HEK293 (cell line): ENCODE results near the gene SPINK2.

Source experiments
- CTCF ChIA-PET: fragments of 350-600 bp; formaldehyde crosslinking; extraction: SDS; loops from one replicate; lab custom pipeline; 2021; ENCODE audit warnings: antibody characterized with exemption; lab: Yijun Ruan, JAX
- POLR2A ChIA-PET: fragments of 300-600 bp; formaldehyde crosslinking; extraction: SDS; loops from one replicate; lab custom pipeline; 2020; ENCODE audit warnings: antibody characterized with exemption, inconsistent platforms; lab: Yijun Ruan, JAX
- H3K27ac ChIP-seq: fragments of 200-500 bp; sonication (Bioruptor generic); 2 replicates; pipeline ENCODE4 v1.5.1; 2014; ENCODE audit warnings: low read depth, low read length, control low read depth, inconsistent platforms; ENCODE audit errors: extremely low read depth
- H3K36me3 ChIP-seq, 2 experiments: fragments of 200-500 bp in 1 of 2; sonication (Bioruptor generic) in 1 of 2; 1 replicate in 1 of 2; 2 replicates in 1 of 2; pipeline ENCODE4 v1.5.1; 2014 to 2017; ENCODE audit warnings: inconsistent platforms in 2 of 2, low read length in 2 of 2; ENCODE audit not compliant: control insufficient read depth in 2 of 2, insufficient read depth in 1 of 2
- H3K4me1 ChIP-seq: fragments of 200-500 bp; sonication (Bioruptor generic); 2 replicates; pipeline ENCODE4 v1.5.1; 2014; ENCODE audit warnings: mild to moderate bottlenecking, low read length, inconsistent platforms; ENCODE audit not compliant: control insufficient read depth, insufficient read depth
- H3K4me3 ChIP-seq: 2 replicates; pipeline ENCODE4 v1.5.1; 2011; ENCODE audit warnings: low read depth, mild to moderate bottlenecking, control low read depth, low read length, moderate library complexity
- H3K9me3 ChIP-seq: fragments of 200-500 bp; sonication (Bioruptor generic); 2 replicates; pipeline ENCODE4 v1.5.1; 2014; ENCODE audit warnings: low read depth, low read length, inconsistent platforms; ENCODE audit not compliant: control insufficient read depth, insufficient read depth
- GLI4 ChIP-seq: fragments of 450-650 bp; formaldehyde crosslinking; IDR thresholded peaks from 2 replicates; pipeline ENCODE4 v1.5.1; 2016; ENCODE audit warnings: missing biosample characterization, missing genetic modification characterization
- HOXC10 ChIP-seq: sonication (generic); formaldehyde crosslinking; IDR thresholded peaks from 2 replicates; pipeline ENCODE4 v1.8.1; 2023; ENCODE audit warnings: mild to moderate bottlenecking, missing genetic modification reagents
- KLF1 ChIP-seq: fragments of 450-650 bp; formaldehyde crosslinking; IDR thresholded peaks from 2 replicates; pipeline ENCODE4 v1.5.1; 2016; ENCODE audit warnings: missing biosample characterization, missing genetic modification characterization
- KLF16 ChIP-seq: fragments of 450-650 bp; formaldehyde crosslinking; IDR thresholded peaks from 2 replicates; pipeline ENCODE4 v1.5.1; 2017; ENCODE audit warnings: missing biosample characterization, missing genetic modification characterization
- PATZ1 ChIP-seq: fragments of 450-650 bp; formaldehyde crosslinking; IDR thresholded peaks from 2 replicates; pipeline ENCODE4 v1.5.1; 2016; ENCODE audit warnings: missing biosample characterization, missing genetic modification characterization
- PRDM1 ChIP-seq: fragments of 450-650 bp; formaldehyde crosslinking; IDR thresholded peaks from 2 replicates; pipeline ENCODE4; 2016; ENCODE audit warnings: missing biosample characterization, missing genetic modification characterization
- ZBTB1 ChIP-seq: fragments of 450-650 bp; formaldehyde crosslinking; IDR thresholded peaks from 2 replicates; pipeline ENCODE4 v1.5.1; 2016; ENCODE audit warnings: missing biosample characterization, missing genetic modification characterization
- ZBTB21 ChIP-seq: fragments of 450-650 bp; formaldehyde crosslinking; IDR thresholded peaks from 2 replicates; pipeline ENCODE4 v1.5.1; 2017; ENCODE audit warnings: missing biosample characterization, missing genetic modification characterization
- ZFP37 ChIP-seq: fragments of 450-650 bp; formaldehyde crosslinking; IDR thresholded peaks from 2 replicates; pipeline ENCODE4 v1.5.1; 2016; ENCODE audit warnings: missing biosample characterization, missing genetic modification characterization
- ZFP41 ChIP-seq: fragments of 450-650 bp; formaldehyde crosslinking; IDR thresholded peaks from 2 replicates; pipeline ENCODE4 v1.5.1; 2016; ENCODE audit warnings: missing biosample characterization, missing genetic modification characterization, borderline replicate concordance
- ZNF112 ChIP-seq: fragments of 450-650 bp; formaldehyde crosslinking; IDR thresholded peaks from 2 replicates; pipeline ENCODE4 v1.5.0; 2017; ENCODE audit warnings: missing biosample characterization, missing genetic modification characterization
- ZNF19 ChIP-seq: fragments of 450-650 bp; formaldehyde crosslinking; IDR thresholded peaks from 2 replicates; pipeline ENCODE4; 2016; ENCODE audit warnings: missing biosample characterization, missing genetic modification characterization, low read depth
- ZNF391 ChIP-seq: fragments of 450-650 bp; formaldehyde crosslinking; IDR thresholded peaks from 2 replicates; pipeline ENCODE4 v1.5.1; 2016; ENCODE audit warnings: low read depth, missing biosample characterization, missing genetic modification characterization, borderline replicate concordance
- ZNF426 ChIP-seq: fragments of 450-650 bp; formaldehyde crosslinking; IDR thresholded peaks from 2 replicates; pipeline ENCODE4 v1.5.1; 2017; ENCODE audit warnings: missing biosample characterization, missing genetic modification characterization, mild to moderate bottlenecking, inconsistent platforms, moderate library complexity
- ZNF529 ChIP-seq: fragments of 450-650 bp; formaldehyde crosslinking; IDR thresholded peaks from 2 replicates; pipeline ENCODE4 v1.5.1; 2017; ENCODE audit warnings: missing genetic modification characterization, missing biosample characterization; ENCODE audit not compliant: insufficient replicate concordance
- ZNF549 ChIP-seq: fragments of 450-650 bp; IDR thresholded peaks from 2 replicates; pipeline ENCODE4 v1.5.1; 2018; ENCODE audit warnings: missing biosample characterization, missing genetic modification characterization, mild to moderate bottlenecking, inconsistent platforms, moderate library complexity
- ZNF600 ChIP-seq: fragments of 450-650 bp; formaldehyde crosslinking; IDR thresholded peaks from 2 replicates; pipeline ENCODE4 v1.5.1; 2016; ENCODE audit warnings: missing biosample characterization, missing genetic modification characterization
- ZNF707 ChIP-seq: fragments of 450-650 bp; formaldehyde crosslinking; IDR thresholded peaks from 2 replicates; pipeline ENCODE4 v1.5.1; 2016; ENCODE audit warnings: missing biosample characterization, missing genetic modification characterization
- ZNF791 ChIP-seq: fragments of 450-650 bp; formaldehyde crosslinking; IDR thresholded peaks from 2 replicates; pipeline ENCODE4 v1.5.1; 2016; ENCODE audit warnings: missing biosample characterization, missing genetic modification characterization
- ZSCAN23 ChIP-seq: fragments of 450-650 bp; formaldehyde crosslinking; IDR thresholded peaks from 2 replicates; pipeline ENCODE4 v1.5.1; 2016; ENCODE audit warnings: missing biosample characterization, missing genetic modification characterization
- TF ChIP-seq, protein P1 (sequence below): fragments of 450-650 bp; formaldehyde crosslinking; IDR thresholded peaks from 2 replicates; pipeline ENCODE4 v1.5.1; 2016; ENCODE audit warnings: missing biosample characterization, missing genetic modification characterization
- TF ChIP-seq, protein P2 (sequence below): fragments of 450-650 bp; formaldehyde crosslinking; IDR thresholded peaks from 2 replicates; pipeline ENCODE4 v1.5.1; 2016; ENCODE audit warnings: missing biosample characterization, missing genetic modification characterization

Gene SPINK2

DNA sequence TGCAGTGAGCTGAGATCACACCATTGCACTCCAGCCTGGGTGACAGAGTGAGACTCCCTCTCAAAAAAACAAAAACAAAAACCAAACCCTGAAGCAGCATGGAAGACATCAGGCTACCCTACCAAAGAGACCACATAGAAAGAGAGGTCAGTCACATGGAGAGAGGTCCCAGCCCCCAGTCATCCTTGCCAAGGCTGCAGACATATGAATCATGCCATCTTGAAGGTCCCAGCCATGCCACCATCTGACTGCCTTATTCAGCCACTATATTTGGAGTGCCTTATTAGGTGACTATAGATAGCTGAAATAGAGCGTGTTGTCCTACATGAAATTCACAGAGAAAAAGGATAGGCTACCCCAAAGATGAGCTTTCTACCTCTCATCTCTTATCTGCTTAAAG is 48.2 kb downstream of the SPINK2 start:
- Histone ChIP-seq H3K36me3 (no peaks in the 10 kb centered on the region), H3K4me1 (no peaks in the 10 kb centered on the region), H3K4me3 (no peak overlapping the region), H3K27ac (no peak overlapping the region), H3K9me3 (no peaks in the 10 kb centered on the region)
- ChIA-PET CTCF (interaction anchor here (0.6 to 1.0 kb wide), 3 partner anchors 12 to 111 kb away, joined by 3 to 5 read pairs (median 3); no protein-coding TSS in a partner anchor), POLR2A (no interaction called here)
- TF ChIP-seq, protein P1, sequence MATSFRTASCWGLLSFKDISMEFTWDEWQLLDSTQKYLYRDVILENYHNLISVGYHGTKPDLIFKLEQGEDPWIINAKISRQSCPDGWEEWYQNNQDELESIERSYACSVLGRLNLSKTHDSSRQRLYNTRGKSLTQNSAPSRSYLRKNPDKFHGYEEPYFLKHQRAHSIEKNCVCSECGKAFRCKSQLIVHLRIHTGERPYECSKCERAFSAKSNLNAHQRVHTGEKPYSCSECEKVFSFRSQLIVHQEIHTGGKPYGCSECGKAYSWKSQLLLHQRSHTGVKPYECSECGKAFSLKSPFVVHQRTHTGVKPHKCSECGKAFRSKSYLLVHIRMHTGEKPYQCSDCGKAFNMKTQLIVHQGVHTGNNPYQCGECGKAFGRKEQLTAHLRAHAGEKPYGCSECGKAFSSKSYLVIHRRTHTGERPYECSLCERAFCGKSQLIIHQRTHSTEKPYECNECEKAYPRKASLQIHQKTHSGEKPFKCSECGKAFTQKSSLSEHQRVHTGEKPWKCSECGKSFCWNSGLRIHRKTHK (tag by site-specific recombination): no peak
- TF ChIP-seq ZSCAN23 (tag by site-specific recombination) (no peak), ZNF19 (tag by site-specific recombination) (no peak), ZNF112 (tag by site-specific recombination) (no peak), ZFP41 (tag by site-specific recombination) (no peak), ZFP37 (tag by site-specific recombination) (no peak), KLF1 (tag by site-specific recombination) (no peak)

DNA sequence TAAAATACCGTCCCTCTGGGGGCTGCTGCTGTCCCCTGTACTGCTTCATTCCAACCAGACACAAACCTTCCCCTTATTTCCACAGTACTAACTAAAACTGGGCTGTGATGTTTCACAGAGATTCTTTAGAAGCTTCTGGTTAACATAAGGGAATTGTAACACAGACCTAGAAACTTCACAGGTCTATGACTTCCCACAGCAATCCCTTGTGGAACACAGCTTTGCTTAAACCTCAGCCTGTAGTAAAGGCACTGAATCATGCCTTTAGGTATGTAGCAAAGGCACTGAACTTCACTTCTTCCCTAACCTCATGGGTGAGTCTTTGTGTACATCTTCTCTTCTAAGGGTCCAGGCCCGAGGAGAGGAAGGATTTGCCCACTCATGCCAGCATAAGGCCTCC is 49.4 kb downstream of the SPINK2 start:
- ChIA-PET CTCF (no interaction called here), POLR2A (no interaction called here)
- no peaks in the 10 kb centered on the region for H3K9me3 ChIP-seq
- H3K4me3 ChIP-seq: no peak overlapping the region
- H3K4me1 ChIP-seq: no peaks in the 10 kb centered on the region
- H3K36me3 ChIP-seq: no peaks in the 10 kb centered on the region
- TF ChIP-seq, protein P1 (tag by site-specific recombination): no peak
- TF ChIP-seq ZBTB21 (tag by site-specific recombination): no peak
- TF ChIP-seq, all 188 proteins: peak for 0
- no peak overlapping the region for H3K27ac ChIP-seq

DNA sequence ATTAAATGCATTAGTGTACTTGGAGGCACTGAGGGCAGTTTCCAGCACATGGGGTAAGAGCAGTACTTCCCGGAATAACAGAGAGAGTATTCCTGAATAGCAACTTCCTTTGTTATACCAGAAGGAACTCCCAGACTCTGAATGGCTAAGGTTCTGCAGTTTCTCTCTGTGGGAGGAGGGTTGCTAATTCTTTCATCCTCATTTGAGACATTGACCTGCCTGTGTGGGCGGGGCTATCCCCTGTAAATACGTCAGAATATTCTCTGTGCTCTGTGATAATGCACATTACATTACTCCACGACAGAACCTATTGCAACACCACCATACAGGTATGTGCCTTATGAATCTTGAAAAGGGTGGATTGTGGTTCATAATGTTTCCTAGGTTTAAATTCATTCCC is 52.7 kb downstream of the SPINK2 start:
- Histone ChIP-seq H3K9me3 (no peaks in the 10 kb centered on the region), H3K36me3 (no peaks in the 10 kb centered on the region), H3K4me1 (no peaks in the 10 kb centered on the region), H3K27ac (no peak overlapping the region), H3K4me3 (no peak overlapping the region)
- TF ChIP-seq ZNF707 (tag by site-specific recombination): no peak
- TF ChIP-seq GLI4 (tag by site-specific recombination): no peak
- TF ChIP-seq ZNF600: no peak
- TF ChIP-seq KLF16 (tag by site-specific recombination): no peak
- TF ChIP-seq PRDM1 (tag by site-specific recombination): no peak
- no peak for TF ChIP-seq ZBTB1 (tag by site-specific recombination)
- TF ChIP-seq, protein P2, sequence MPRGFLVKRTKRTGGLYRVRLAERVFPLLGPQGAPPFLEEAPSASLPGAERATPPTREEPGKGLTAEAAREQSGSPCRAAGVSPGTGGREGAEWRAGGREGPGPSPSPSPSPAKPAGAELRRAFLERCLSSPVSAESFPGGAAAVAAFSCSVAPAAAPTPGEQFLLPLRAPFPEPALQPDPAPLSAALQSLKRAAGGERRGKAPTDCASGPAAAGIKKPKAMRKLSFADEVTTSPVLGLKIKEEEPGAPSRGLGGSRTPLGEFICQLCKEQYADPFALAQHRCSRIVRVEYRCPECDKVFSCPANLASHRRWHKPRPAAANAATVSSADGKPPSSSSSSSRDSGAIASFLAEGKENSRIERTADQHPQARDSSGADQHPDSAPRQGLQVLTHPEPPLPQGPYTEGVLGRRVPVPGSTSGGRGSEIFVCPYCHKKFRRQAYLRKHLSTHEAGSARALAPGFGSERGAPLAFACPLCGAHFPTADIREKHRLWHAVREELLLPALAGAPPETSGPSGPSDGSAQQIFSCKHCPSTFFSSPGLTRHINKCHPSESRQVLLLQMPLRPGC (tag by site-specific recombination): no peak
- TF ChIP-seq PATZ1 (tag by site-specific recombination): no peak
- no peak for TF ChIP-seq ZNF529 (tag by site-specific recombination)
- TF ChIP-seq HOXC10: no peak
- no peak for TF ChIP-seq ZNF549
- TF ChIP-seq ZNF791 (tag by site-specific recombination): no peak
- no peak for TF ChIP-seq ZNF426 (tag by site-specific recombination)
- TF ChIP-seq ZNF391 (tag by site-specific recombination): no peak
- CTCF ChIA-PET: no interaction called here
- POLR2A ChIA-PET: no interaction called here
